Lung (tissue), 12 donors: ENCODE measurements around the gene IGSF21. TPM values are rescaled to one million over a fixed set of nuclear protein-coding genes. Genes with fewer than 3 reads are reported as not detected.

ENCODE experiments used
- ATAC-seq: fragments of 200-7000 bp; cut with Tn5 transposase; one replicate; pipeline ENCODE4 v1.9.1; 2020; ENCODE audit warnings: moderate number of reproducible peaks; ENCODE audit not compliant: insufficient read depth, low FRiP score
- DNase-seq, 3 donors: peaks; one replicate each; pipeline ENCODE4 v3.0.0-alpha.2; 2013 to 2017
- H3K27ac ChIP-seq, 2 donors: one replicate each; pipeline ENCODE4 v1.5.1; 2013; ENCODE audit warnings: mild to moderate bottlenecking in 2 of 2, moderate library complexity in 2 of 2, control low read depth in 1 of 2, inconsistent platforms in 1 of 2, low read depth in 1 of 2, low read length in 1 of 2
- H3K27me3 ChIP-seq, 3 donors: one replicate each; pipeline ENCODE4 v1.5.1; 2013; ENCODE audit warnings: low read length in 2 of 3; ENCODE audit not compliant: control insufficient read depth in 3 of 3, insufficient read depth in 3 of 3
- H3K36me3 ChIP-seq, 4 donors: one replicate each; pipeline ENCODE4 v1.5.1; 2013; ENCODE audit warnings: low read length in 4 of 4, mild to moderate bottlenecking in 1 of 4, moderate library complexity in 1 of 4; ENCODE audit not compliant: control insufficient read depth in 4 of 4, insufficient read depth in 4 of 4
- H3K4me1 ChIP-seq, 5 donors: one replicate each; pipeline ENCODE4 v1.5.1; 2013; ENCODE audit warnings: low read length in 5 of 5, mild to moderate bottlenecking in 2 of 5, moderate library complexity in 1 of 5; ENCODE audit not compliant: control insufficient read depth in 5 of 5, insufficient read depth in 5 of 5
- H3K4me3 ChIP-seq: one replicate; pipeline ENCODE4 v1.5.1; 2013; ENCODE audit warnings: mild to moderate bottlenecking, control low read depth, moderate library complexity
- H3K9ac ChIP-seq, 2 donors: one replicate each; pipeline ENCODE4 v1.5.1; 2013; ENCODE audit warnings: low read length in 2 of 2, control low read depth in 1 of 2; ENCODE audit not compliant: insufficient read depth in 1 of 2
- H3K9me3 ChIP-seq, 4 donors: one replicate each; pipeline ENCODE4 v1.5.1; 2013; ENCODE audit warnings: low read length in 3 of 4, mild to moderate bottlenecking in 1 of 4, moderate library complexity in 1 of 4; ENCODE audit not compliant: control insufficient read depth in 4 of 4, insufficient read depth in 3 of 4
- CTCF ChIP-seq: IDR thresholded peaks from 2 replicates; pipeline ENCODE4 v1.5.1; 2012; ENCODE audit warnings: mild to moderate bottlenecking; ENCODE audit errors: control extremely low read depth, extremely low read depth
- WGBS, 2 donors: extraction: QIAGEN DNeasy Blood & Tissue Kit; methylation state at CpG; one replicate each; pipeline ENCODE4 v1.1.7; 2013; 5-methylcytosine and 5-hydroxymethylcytosine counted together
- polyA plus RNA-seq, 2 donors: library from polyadenylated mRNA; stranded (reverse); fragments of 200-250 nt; gene quantifications; one replicate each; pipeline ENCODE4 v1.2.1, GENCODE V29; 2013
- total RNA-seq, 2 donors: library from RNA; depleted of rRNA in 1 of 2; stranded (reverse); fragments of >200 nt in 1 of 2; gene quantifications; one replicate each; pipeline ENCODE4 v1.2.1, GENCODE V29; 2014 to 2021
- donor health status: control.
- donor health status: control.
- donor health status: Bipolar disorder and iron deficiency.
- donor health status: healthy.
- donor health status: DM: yes; HTN: yes; CAD: no.

The IGSF21 gene
- total and polyA plus RNA-seq, 4 donors, result 0.18 to 2.6 (median 0.62) TPM

GRCh38 chr1:18238190-18238589 is 130.6 kb downstream of the IGSF21 start:
- no peaks in the 10 kb centered on the region for H3K4me1 ChIP-seq
- no peak overlapping the region for H3K9ac ChIP-seq
- H3K4me3 ChIP-seq, result no peak overlapping the region
- DNase-seq (no peak), ATAC-seq (no peak)
- peaks cover 0 to 8% (median 5%) of the 10 kb centered on the region in 3 donors for H3K27me3 ChIP-seq
- TF ChIP-seq CTCF, result no peak
- H3K27ac ChIP-seq, result no peak overlapping the region
- H3K36me3 ChIP-seq, result no peaks in the 10 kb centered on the region
- 54 to 72% methylated on average over 5 of the region's 5 CpGs for whole genome bisulfite sequencing, 2 donors
- peaks cover 0 to 3% (median 0%) of the 10 kb centered on the region in 4 donors for H3K9me3 ChIP-seq

DNA sequence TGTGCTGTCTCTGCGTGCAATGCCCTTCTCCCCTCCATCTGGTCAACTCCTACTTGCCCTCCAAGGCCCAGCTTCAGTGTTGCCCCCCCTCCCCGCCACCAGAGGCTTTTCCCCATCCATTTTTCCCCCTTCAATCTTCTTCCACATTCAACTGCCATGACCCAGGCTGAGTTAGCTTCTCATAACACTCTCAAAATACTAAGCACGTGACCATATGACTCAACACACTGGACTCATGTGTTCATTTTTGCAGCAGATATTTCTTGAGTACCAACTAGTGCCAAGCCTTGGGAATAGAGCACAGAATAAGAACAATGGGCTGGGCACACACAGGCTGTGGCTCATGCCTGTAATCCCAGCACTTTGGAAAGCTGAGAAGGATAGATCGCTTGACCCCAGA is 132.1 kb downstream of the IGSF21 start:
- Histone ChIP-seq H3K36me3 (no peaks in the 10 kb centered on the region), H3K9me3 (peaks cover 0 to 3% (median 0%) of the 10 kb centered on the region in 4 donors), H3K9ac (no peak overlapping the region), H3K27ac (no peak overlapping the region), H3K4me3 (no peak overlapping the region), H3K27me3 (peaks cover 0 to 9% (median 8%) of the 10 kb centered on the region in 3 donors), H3K4me1 (no peaks in the 10 kb centered on the region)
- TF ChIP-seq CTCF, result no peak
- no peak for ATAC-seq
- WGBS, 2 donors, result 71 to 79% methylated on average over 4 of the region's 4 CpGs
- DNase-seq, result no peak

- ATAC-seq (no peak), DNase-seq (no peak)
- 21 to 37% methylated on average over 1 of the region's 1 CpG for WGBS, 2 donors
- H3K9me3 ChIP-seq, result peaks cover 0 to 3% (median 0%) of the 10 kb centered on the region in 4 donors
- H3K4me3 ChIP-seq, result no peak overlapping the region
- H3K4me1 ChIP-seq, result no peaks in the 10 kb centered on the region
- TF ChIP-seq CTCF, result no peak
- H3K36me3 ChIP-seq, result no peaks in the 10 kb centered on the region
- H3K27me3 ChIP-seq, result peaks cover 0 to 9% (median 8%) of the 10 kb centered on the region in 3 donors
- no peak overlapping the region for H3K9ac ChIP-seq
- H3K27ac ChIP-seq, result no peak overlapping the region
These were observed 133.3 kb downstream of the IGSF21 start for GRCh38 chr1:18240906-18241305.

DNA sequence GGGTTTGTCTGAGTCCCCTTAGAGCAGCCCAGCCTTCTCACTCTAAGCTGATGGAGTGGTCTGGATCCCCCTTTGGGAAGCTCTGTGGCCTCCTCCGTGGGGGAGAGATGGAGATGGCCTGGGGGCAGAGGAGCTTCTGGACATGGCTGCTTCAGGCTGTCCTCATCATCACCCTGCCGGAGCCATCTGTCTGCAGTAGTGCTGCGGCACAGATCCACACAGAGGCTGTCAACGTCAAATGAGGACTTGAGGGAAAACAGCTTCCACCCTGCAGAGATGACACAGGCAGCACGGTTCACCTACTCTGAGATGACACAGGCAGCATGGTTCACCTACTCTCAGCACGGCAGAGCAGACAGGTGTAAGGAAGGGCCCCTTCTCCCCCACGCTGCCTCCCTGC is 134.3 kb downstream of the IGSF21 start:
- Histone ChIP-seq H3K27ac (no peak overlapping the region), H3K9ac (no peak overlapping the region), H3K4me3 (no peak overlapping the region), H3K36me3 (no peaks in the 10 kb centered on the region), H3K4me1 (no peaks in the 10 kb centered on the region), H3K27me3 (peaks cover 0 to 11% (median 8%) of the 10 kb centered on the region in 3 donors), H3K9me3 (peaks cover 0 to 3% (median 0%) of the 10 kb centered on the region in 4 donors)
- 69 to 70% methylated on average over 7 of the region's 7 CpGs for WGBS, 2 donors
- no peak for DNase-seq
- ATAC-seq, result no peak
- no peak for TF ChIP-seq CTCF
